Epithelial cell of prostate (primary cell): ENCODE data around the gene CHID1.

ENCODE experiments used
- DNase-seq: peaks from one replicate; pipeline ENCODE4 v3.0.0-alpha.2; 2011; ENCODE audit warnings: low read depth, low spot score
- H3K27ac ChIP-seq: fragments of 450-650 bp; 2 replicates; pipeline ENCODE4 v1.5.1; 2017; ENCODE audit warnings: mild to moderate bottlenecking

CHID1 gene

DNA sequence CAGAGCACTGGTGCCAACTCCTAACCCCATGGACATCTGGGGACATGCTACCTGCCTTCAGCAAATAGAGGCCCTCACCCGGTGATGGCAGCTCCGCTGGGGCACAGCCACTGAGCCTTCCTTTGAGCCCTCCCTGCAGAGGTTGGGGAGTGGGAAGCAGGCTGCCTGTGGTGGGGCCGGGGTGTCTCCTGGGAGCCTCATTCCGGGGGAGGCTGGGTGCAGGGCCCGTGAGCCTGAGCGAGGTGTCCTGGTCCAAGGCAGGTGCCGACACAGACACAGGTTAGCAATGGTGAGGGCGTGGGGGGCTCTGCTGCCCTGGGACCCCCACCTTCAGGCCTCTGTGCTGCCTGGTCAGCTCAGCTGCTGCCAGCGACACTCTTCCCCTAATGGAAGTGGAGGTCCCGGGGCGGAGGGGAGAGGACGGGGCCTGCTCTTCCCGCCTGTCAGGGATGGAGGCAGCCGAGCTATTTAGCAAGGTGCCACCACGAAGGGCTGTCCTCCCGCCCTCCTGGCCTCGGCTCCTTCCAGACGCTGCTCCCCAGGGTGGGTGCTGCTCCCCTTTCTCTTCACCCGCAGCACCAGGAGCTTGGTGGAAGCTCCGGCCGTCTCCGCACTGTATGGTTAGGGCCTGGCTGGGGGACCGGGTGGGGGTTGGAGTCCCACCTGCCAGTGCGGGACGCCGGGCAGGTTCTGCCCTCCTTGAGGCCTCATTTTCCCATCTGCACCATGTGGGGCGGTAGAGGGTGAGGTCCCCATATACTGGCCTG lies 56.7 kb downstream of the CHID1 start:
- no peak overlapping the region for H3K27ac ChIP-seq
- DNase-seq = no peak

DNA sequence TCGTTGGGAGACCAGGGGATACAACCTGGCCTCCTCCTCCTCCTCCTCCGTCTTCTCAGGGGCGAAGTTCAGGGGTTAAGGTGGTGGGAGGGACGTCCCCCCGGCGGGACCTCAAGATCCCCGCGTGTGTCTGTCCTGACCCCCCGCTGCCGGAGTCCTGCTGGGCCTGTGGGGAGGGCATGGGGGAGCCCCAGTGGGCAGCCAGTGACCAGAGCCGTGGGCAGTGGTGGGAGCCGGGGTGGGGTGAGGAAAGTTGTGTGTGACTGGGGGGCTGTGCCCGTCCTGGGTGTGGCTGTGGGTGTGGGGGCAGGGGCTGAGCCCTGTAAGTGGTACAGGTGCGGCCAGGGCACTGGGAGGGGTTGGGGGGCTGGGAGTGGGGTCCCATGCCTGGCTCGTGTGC lies 57.8 kb downstream of the CHID1 start:
- DNase-seq = no peak

DNA sequence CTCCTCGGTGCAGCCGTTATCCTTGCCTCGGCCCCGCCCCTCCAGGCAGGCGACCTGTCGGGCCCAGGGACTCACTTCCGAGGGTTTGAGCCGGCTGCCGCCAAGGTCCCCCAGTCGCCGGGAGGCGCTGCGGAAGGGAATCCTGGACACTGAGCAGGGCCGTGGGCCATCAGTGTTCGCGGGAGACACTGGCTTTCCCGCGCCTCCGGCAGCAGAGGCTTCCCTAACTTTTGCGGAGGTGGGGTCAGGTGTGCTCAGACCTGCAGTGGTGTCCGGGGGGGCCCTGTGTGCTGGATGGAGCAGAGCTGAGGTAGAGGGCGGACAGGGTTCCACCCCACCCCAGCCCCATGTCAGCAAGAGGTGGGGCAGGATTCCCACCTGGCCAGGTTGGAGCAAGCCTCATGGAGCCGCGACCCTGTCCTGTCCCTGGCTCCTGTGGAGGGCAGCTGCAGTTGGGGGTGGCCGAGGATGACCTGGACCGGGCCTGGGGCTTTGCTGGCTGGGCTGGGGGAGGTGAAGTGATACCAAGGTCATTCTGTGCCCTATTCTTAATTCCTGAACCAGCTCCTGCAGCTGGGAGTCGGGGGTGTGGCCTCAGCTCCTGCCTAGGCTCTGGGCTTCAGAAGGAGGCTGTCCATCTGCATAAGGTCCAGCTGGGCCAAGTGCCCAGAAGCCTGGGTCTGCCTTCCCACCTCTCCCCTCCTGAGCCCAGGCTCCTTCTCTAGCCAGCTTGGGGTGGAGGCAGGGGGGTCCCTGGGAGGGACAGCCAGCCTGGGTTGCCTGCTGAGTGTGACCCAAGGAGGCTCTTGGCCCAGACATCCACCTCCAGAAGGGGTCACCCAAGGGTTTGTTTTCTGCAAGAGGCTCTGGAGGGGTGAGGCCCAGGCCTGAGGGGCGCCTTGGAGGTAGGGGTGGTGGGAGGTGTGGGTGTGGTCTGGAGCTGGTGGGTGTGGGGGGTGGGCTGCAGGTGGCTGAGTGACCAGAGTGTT lies 59.5 kb downstream of the CHID1 start:
- H3K27ac ChIP-seq = no peak overlapping the region
- no peak for DNase-seq

More for the DNA sequence above, 57.8 kb downstream of the CHID1 start:
- no peak overlapping the region for H3K27ac ChIP-seq

DNA sequence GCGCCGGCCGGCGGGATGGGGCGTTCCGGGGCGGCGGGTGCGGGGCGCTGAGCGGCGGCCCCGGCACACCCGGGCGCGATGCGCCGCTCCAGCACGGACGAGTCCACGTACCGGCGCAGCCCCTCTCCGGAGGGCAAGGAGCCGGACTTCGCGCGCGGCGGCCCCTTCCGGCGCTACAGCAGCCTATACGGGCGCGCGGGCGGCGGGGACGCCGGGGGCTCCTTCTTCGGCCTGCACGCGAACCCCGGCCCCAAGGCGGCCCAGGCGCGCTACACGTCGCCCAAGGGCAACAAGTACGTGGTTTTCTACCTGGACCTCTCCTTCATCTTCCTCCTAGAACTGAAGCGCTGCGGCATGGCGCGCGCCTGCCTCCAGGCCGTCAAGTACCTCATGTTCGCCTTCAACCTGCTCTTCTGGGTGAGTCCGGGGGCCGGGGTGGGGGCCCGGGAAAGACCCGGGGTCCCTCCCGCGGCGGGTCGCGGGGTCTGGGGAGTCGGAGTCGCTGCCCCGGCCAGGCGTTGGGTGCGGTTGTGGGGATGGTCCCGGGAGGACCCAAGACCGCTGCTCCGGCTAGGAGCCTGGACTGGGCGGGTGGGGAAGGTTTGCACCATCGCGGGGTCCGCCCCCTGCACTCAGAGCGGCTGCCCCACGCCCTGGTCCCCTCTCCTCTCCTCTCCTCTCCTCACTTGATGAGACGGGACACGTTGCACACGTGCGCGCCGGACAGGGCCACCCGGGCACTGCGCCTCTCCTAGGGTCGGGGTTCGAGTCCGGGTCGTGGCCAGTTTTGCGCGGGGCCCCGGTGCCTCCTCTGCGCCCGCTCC lies 60.4 kb downstream of the CHID1 start:
- no peak overlapping the region for H3K27ac ChIP-seq
- no peak for DNase-seq

DNA sequence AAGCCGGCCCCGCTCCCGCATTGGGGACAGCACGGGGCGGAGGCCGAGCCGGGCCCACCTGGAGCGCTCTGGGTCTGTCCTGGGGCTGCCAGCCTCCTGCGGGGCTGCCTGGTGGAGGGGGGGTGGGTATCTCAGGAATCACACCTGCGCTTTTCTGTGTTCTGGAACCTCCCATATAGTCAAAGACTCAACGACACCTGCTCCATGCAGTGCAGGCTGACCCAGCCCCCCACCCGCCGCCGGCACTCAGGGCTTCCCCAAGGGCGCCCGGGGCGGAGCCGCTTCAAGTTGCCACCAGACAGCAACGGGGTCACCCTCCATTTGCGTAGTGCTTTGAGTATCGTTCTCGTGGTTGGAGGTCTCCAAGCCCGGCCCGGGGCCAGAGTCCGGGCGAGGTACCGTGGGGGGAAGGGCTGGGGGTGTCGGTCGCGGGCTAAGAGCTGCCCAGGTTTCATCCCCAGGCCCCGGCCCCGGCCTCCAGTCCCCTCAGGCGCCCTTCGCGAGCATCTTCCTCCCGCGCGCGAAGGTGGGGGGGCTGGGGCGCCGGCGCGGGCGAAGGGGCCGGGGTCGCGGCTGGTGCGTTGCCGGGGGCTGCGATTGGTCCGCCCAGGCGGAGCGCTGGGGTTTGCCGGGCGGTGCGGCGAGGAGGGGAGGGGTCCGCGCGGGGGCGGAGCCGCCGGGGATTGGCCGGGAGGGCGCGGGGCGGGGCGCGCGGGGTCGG lies 61.3 kb downstream of the CHID1 start:
- DNase-seq = no peak
- no peak overlapping the region for H3K27ac ChIP-seq

DNA sequence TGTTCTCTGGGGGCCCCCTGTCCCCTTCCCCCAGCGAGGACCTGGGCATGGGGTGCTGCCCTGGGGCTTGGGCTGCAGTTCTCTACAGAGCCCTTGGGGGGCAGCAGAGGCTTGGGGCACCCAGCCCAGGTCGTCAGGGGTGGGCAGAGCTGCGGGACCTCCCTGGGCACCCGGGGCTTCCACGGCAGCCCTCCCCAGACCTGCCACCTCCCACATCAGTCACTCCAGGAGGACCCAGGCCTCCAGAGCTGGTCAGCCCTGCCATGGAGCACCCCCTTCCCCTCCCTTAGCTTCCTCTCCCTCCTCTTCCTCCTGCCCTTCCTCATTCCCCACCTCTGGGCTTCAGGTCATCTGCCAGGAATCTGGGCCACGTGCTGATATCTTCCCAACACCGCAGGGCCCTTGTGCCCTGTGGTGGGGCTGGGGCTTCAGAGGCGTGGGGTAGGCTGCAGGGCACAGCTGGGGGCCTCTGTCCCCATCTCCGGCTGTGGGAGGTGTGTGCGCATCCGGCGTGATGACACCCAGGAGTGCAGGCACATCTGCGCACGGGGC lies 62.2 kb downstream of the CHID1 start:
- DNase-seq = no peak
- no peak overlapping the region for H3K27ac ChIP-seq

DNA sequence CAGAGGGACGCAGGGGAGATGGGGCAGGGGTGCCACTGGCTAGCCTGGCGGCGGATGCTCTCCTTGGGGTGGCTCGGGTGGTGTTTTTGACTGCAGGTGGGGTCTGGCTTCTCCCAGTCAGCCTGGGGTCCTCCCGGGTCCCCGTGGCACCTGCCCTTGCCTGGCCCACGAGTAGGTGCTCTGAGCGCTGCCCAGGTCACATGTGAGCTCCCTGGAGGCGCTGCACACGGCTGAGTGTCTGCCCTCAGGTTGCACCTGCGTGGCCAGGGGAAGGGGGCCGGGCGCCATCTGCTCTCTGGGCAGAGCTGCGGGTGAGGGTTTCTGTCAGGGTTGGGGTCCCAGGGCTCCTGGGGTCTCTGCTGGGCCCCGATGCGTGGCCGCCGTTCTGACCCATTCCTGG lies 62.7 kb downstream of the CHID1 start:
- DNase-seq = no peak
- no peak overlapping the region for H3K27ac ChIP-seq

DNA sequence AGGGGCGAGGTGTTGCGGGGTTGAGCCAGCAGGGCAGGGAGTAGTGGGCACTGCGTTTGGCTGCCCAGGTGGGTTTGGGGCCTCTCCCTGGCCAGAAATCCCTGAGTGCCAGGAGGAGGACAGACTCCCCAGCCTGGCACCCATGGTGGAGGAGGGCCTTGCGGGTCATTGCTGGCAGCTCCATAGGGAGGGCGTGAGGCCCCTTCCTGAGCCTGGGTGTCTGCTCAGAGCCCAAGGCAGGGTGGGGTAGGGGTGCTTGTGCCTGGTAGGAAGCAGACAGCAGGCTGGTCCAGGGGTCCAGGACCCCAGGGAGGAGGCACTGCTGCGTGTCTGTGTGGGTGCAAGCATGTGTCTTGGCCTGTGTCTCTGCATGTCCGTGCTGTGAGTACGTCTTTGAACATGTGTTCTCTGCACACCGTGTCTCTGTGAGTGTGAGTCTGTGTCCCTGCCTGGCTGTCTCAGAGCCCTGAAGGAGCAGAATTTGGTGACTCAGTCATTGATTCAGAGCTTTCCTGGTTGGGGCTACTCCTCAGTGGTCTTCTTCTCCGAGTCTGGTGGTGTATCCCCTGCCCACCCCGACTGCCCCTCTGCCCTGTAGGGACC lies 64.0 kb downstream of the CHID1 start:
- peak; percentile 49 for DNase-seq
- H3K27ac ChIP-seq = peak overlapping the region; percentile 85

DNA sequence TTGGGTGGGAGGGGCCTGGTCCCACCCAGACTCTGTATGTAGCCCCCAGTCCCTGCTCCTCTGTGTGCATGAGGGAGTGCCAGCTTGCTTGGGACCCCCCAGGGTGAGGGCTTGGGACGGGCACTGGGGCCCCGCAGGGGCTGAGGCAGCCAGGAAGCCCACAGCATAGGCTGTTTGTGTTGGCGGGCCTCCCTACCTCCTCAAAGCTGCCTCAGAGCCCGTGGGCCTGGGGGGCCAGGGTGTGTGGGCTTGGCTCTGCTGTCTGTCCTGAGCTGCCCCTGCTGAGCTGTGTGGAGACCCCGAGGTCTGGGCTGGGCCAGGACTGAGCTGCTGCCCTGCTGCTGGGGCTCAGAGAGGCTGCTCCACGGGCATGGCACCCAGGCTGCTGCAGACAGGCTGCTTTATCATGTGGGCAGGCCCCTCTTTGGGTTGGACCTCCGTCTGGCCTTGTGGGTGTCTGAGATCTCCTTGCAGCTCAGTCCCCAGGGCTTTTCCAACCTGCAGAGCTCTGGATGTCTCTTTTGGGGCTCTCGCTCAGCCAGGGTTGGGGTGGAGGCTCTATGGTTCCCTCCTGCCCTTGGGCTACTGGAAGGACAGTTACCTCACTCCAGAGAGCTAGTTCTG lies 64.6 kb downstream of the CHID1 start:
- no peak for DNase-seq
- peak overlapping the region; percentile 85 for H3K27ac ChIP-seq

DNA sequence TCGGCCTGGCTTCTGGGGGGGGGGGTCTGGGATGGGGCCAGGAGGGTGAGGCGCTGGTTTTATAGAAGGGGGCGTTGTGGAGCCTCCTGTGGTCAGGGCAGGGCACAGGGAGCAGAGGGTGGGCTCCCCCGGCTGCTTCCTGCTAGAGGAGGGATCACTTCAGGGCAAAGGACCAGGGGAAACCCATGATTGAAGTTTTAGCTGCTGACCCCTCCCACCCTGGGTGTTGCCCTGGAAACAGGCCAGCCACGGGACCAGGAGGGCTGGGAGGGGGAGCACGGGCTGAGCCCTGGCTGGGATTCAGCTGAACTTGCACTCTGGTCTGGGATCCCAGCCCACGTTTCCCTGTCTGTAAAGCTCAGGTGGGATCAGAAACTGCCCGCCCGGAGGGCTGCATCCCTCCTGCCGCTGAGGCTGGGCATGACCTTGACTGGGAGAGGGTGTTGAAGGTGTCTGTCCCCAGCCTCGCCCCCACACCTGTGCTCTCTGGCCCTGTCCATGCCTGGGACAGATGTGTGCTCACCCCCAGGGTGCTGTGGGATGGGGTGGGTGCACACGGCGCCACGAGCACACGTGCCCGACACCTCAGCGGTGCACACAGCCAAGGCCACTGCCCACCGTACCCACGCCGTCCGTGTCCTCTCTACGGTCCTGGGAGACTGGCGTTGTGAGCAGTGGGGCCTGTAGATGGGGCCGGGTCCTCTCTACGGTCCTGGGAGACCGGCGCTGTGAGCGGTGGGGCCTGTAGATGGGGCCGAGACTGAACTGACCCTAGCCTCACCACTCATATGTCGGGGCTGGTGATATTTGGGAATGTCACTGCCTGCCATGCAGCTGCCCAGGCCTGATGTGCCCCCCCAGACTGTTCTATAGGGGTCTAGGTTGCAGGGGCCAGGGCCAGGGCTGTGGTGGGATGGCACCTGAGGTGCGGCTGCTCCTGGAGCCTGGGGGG lies 65.6 kb downstream of the CHID1 start:
- H3K27ac ChIP-seq = peak overlapping the region; percentile 85

DNA sequence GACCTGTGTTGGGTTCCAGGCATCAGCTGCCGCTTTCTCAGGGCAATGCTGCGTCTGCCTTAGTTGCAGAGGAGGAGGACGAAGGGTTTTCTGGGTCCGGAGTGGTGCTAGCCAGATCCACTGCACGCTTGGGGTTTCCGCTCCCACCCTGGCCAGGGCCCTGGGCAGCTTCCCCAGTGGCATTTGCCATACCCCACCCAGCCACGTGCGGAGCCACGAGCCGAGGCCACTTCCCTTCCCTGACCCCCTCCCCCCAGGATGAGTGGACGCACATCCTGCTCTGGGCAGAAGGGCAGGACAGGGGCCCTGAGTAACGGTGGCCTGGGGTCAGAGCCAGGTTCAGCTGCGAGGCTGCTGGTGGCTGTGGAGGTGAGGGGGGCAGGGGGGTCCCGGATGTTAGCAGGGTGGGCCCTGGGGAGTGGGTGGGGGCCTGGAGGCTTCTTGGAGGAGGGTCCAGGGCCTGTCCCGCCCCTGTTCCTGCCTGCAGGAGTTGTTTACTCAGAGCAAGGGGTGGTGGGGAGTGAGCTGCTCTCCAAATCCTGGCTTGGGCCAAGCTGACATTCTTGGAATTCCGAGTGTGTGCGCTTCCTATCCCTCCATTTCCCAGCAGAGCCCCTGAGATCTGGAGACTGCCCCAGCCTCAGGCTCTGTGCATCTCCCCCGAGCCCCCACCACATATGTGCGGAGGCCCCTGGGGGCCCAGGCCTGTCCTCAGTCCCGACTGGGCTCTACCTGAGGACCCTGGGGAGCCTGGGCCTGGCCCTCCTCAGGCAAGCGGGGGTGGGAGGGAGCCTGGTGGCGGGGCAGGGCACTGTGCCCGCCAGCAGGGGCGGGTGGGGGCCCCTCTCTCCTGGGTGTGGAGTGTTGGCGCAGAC lies 66.6 kb downstream of the CHID1 start:
- peak overlapping the region; percentile 85 for H3K27ac ChIP-seq
- DNase-seq = no peak

More for the DNA sequence above, 65.6 kb downstream of the CHID1 start:
- DNase-seq = no peak

DNA sequence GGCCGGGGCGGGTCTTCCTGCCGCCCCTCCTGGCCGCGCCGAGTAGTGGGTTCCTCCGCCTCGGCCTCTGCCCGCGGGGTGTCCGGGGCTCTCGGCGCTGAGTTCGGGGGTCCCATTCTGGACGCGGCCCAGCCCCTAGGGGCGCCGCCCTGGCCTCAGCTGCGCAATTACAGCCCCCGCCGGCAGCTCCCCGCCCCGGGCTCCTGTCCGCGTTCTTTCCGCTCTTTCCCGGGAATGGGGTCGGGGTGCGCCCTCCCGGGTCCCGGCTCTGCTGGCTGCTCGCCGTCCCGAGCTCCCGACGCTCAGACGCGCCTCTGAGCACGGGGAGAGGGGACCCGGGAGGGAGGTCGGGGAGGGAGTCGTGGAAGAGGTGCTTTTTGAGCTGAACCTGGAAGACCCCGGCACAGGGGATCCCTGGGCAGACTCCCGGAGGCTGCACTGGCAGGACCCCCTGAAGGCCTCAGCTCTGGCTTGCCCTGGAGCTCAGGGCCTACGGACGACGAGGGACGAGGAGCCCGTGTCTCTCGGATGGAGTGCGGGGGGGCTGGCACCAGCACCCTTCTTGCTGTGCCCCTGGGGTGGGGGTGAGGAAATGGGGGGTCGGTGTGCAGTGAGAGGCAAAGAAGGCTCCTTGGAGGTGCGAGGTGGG lies 67.4 kb downstream of the CHID1 start:
- H3K27ac ChIP-seq = peak overlapping the region; percentile 85
- no peak for DNase-seq

DNA sequence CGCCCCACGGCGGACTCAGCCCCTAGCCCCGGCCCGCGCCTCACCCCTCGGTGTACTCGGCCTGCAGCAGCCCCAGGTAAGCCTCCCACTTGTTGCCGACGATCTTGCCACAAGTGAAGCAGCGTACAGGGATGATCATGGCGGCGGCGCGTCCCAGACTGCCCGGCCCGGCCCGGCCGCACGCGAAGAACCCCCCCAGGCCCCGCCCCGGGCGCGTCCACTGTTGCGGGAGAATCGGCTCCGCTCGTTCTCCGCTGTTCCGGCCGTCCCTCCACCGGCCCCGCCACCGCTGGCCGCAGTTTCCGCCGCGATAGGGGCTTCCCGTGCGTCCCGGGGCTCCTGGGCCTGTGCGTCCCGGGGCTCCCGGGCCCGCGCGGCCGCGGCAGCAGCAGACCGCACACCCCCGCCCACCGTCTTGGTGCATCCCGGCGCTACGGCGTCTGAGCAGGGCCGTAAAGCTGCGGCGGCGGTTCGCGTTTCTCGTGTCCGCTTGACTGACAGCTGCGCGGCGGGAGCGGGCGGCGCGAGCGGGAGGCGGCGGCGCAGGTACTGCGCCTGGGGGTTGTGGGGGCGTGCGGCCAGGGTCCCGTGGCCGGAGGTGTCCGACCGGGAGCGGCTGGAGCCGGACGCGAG lies 68.1 kb downstream of the CHID1 start, which contains the start of the genes POLR2L and TSPAN4:
Gene POLR2L, minus strand, starts transcription at position 160 of the 633 bp plus-strand sequence. Its CDS starts 21 bp downstream, at position 139.
Gene TSPAN4, plus strand, starts transcription at position 483 of the 633 bp plus-strand sequence. CDS start 7,453 bp downstream, outside the sequence.
- peak; percentile 59 for DNase-seq
- H3K27ac ChIP-seq = peak within 1 kb of the TSS; percentile 85

DNA sequence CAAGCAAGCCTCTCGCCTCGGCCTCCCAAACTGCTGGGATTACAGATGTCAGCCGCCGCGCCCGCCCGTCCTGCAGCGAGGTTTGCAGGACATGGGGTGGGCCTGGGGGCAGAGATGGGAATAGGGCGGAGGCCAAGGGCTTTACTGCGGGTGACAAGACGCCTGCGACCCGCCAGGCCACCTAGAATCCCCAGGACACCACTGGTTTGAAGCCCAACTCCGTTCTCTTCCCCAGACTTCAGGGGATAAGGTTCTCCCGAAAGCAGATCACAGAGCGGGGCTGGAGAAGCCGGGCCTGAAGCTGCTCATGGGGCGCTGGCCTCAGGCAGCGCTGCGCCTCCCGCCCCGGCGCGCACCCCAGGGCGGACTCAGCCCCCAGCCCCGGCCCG lies 68.6 kb downstream of the CHID1 start:
- DNase-seq = no peak
- peak overlapping the region; percentile 85 for H3K27ac ChIP-seq

DNA sequence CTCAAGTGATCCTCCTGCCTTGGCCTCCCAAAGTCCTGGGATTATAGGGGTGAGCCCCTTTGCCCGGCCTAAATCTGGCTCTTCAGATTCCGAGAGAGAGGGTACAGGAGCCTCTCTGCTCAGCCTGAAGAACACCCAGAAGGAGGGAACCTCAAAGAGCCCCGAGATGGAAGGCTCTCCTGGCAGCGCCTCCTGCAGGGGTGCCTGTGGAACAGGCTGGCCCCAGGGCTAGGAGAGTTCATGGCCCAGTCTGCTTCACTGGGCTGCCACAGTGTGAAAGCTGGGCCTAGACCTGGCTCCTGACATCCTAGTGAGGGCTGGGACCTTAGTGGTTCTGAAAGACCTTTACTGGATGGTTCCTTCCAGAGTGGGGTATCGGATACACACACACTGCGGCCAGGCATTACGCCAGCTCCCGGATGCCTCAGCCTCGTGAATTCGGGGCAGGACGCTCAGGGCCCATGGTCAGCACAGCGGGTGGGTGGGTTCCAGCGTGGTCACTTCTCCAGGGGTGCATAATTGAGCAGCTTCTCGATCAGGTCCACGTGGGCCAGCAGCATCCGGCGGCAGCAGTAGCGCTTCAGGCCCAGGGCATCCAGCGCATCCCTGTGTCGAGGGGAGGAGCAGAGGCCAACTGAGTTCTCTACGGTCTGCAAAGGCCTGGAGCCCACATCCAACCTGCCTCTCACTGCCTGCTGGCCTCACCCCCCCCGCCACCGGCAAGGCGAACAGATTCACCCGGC lies 70.6 kb downstream of the CHID1 start:
- no peak for DNase-seq
- H3K27ac ChIP-seq = peak overlapping the region; percentile 85
